B cell (primary cell): Measurements from ENCODE around the gene WIF1.

Experiments
- CTCF ChIP-seq: fragments of 200-600 bp; IDR thresholded peaks from one replicate; pipeline ENCODE4 v1.8.0; 2022; ENCODE audit warnings: antibody characterized with exemption, mild to moderate bottlenecking
- EZH2 ChIP-seq: IDR thresholded peaks from 2 replicates; pipeline ENCODE4 v1.6.1; 2012; ENCODE audit warnings: borderline replicate concordance, low read depth, mild to moderate bottlenecking, moderate library complexity, low read length; ENCODE audit not compliant: insufficient read depth, poor library complexity, severe bottlenecking

GRCh38 chr12:65081496-65081895 lies 39.6 kb downstream of the WIF1 start:
- TF ChIP-seq CTCF (no peak), EZH2 (no peak)
